Measurements from ENCODE around the gene ACOT9.
A peak's percentile ranks its signal among the peaks of the same experiment; 100 is the strongest.
"Not testable (repeated sequence)": the region's sequence is repeated elsewhere in the genome, so short reads cannot be mapped to it uniquely, and the experiment has no call there.

The ACOT9 gene

DNA sequence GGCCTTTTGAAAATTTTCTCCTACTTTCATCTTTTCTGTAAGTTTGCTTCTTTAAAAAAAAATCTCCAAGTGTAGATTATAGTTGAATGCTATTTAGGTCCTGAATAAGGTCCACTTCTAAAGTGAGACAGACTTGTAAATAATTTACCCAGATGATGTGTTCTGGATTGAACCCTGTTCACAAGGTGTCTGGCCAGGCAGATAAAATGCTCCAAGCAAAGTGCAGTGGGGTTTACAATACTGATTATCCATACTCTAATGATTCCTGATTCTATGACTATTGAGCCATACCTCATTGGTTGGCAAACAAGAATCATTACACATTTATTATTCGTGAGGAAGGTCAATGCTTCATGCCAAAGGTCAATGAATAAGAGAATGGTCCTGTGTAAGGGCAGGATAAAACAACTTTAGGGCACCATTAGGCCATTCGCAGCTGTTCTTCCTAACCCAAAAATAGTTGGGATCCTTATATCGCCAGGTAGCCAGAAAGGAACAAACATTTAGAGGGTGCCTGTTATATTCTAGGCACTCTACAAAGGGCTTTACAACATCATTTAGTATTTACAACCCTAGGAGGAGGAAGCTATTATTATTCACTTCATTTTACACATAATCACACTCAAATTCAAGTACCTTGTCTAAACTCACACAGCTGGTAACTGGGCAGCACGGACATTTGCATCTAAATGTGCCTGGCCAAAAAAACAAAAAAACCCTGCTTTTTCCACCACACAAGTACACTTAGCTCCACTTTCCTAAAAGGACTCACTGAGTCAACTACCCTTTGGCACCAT, 21.3 kb upstream of the ACOT9 start:
- DNase-seq, result no peak

DNA sequence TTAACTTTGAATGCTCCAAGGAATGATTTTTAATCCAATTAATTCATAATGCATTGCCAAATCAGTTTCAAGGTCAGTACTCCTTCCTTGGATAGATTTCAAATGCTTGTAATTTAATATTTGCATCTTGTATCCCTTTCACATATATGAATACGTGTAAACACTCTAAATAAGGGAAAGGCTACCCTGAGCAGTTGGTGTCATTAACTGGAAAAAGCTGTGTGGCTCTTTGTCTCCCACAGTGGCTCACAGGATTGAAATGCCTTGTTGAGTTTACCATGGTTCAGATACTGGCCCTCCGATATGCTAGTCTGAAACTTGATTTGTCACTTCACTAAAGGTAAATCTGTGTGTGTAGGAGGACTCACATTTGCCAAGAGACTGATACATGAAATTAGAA, 16.7 kb upstream of the ACOT9 start:
- no peak for DNase-seq

DNA sequence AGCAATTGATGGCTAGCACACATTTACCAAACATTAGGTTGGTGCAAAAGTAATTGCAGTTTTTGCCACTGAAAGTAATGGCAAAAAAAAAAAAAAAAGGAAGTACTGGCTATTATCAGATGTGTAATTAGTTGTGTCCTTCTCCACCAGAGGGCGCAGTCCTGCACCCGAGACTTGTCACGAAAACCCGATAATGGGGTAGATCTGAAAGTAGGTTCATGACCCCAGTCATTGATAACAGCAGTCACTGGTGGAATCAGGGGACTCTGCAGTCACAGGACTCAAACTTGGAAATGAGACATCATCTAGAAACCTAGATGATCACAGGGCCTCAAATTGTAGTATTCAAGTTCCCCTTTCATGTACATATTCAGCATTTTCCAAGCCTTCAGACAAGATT, 13.1 kb upstream of the ACOT9 start:
- peak; percentile 33 for DNase-seq

DNA sequence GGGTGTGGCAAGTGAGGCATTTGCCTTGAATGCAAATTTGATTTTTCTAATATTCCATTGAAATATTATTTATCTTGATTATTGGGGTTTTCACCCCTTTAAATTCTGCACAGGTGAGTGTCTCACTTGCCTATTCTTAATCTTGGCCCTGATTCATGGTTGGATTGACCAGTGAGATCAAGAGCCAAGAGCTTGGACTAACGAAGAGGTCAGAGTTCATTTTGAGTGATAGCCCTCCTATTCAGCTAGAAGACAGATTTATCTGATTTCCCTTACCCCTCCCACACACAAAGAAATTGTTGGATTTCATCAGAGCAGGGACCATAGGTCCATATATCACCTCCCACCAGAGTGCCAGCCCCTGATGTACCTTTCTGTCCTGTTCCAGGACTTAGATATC, 11.6 kb upstream of the ACOT9 start:
- DNase-seq, result no peak

DNA sequence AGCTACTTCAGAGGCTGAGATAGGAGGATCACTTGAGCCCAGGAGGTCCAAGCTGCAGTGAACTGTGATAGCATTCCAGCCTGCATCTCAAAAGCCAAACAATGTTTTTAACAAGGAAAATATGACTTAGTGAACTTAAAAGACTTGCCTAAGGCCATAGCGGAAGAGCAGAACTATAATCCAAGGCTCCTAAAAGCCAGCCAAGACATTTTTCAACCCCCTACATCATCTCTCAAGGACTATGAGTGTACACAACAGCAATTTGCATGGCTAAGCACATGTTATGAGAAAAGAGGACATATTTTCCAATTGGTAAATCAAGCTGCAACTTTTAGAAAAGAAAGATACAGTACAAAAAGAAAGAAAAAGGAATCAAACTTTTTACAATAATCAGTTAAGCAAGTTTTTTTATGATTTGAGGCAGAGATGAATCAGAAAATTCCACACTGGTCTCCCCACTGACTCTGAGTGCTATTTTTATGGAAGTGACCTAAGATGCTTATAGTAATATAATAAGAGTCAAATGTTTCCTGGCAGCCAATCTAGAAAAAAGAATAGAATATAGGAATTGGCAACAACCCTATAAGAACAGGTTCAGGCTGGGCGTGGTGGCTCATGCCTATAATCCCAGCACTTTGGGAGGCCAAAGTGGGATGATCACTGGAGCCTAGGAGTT, 9.8 kb upstream of the ACOT9 start:
- DNase-seq, result no peak

DNA sequence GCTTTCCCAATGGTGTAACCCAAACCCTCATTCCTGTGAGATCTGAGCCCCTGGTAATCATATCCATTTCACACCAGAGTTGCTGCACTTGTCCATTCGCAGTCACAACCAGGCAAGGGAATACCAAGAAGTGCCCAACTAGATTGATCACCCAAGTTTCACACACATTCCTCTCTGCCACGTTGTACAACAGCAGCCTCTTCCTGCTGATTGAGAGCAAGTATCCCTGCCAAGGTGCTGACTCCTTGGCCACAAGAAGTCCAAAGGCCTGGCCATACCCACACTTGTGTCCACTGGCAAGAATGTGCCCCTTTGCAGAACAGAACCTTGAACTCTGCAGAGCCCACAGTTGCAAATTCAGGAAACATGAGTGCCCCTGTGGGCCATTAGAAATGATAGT, 6.5 kb upstream of the ACOT9 start:
- DNase-seq, result no peak

DNA sequence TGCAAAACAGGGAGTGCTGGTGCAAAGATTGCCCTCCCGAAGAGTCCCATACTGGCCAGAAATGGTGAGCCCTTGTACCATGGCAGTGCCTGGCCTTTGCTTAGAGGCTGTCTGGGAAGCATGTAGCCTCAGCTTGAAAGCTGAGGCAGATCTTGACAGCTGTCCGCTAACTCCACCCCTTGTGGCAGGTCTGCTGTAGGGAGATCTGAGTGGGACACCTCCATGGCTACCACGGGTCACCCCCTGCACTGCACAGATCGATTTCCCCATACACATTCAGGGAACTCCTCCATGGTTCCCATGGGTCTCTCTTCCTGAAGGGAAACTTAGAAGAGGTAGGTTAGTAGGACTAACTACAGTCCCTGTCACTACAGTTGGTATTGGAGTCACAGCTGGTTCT, 6.1 kb upstream of the ACOT9 start:
- no peak for DNase-seq

DNA sequence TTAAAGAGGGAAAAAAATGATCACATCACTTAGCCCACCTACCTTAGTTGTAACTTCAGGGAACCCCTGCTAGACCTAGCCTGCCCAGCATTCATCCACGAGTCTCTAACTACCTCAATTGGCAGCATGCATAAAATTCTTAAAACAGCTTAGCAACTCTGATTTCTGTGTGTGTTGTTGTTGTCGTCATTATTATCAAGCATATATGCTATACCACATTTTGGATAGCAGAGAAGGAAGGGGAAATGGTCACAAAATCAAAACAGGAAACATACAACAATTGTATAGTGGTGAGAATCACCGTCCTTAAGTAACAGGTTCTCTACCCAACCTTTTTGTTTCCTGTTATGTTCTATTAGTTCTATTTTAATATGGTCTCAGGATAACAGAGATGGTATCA, 2.7 kb upstream of the ACOT9 start:
- no peak for DNase-seq

DNA sequence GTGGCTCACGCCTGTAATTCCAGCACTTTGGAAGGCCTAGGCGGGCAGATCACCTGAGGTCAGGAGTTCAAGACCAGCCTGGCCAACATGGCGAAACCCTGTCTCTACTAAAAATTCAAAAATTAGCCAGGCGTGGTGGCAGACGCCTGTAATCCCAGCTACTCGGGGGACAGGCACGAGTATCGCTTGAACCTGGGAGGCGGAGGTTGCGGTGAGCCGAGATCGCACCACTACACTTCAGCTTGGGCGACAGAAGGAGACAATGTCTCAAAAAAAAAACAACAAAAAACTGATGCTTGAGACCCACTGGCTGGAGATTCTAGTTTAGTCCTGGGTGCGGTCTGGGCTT, 521 bp upstream of the ACOT9 start:
- DNase-seq, result not testable (repeated sequence)

DNA sequence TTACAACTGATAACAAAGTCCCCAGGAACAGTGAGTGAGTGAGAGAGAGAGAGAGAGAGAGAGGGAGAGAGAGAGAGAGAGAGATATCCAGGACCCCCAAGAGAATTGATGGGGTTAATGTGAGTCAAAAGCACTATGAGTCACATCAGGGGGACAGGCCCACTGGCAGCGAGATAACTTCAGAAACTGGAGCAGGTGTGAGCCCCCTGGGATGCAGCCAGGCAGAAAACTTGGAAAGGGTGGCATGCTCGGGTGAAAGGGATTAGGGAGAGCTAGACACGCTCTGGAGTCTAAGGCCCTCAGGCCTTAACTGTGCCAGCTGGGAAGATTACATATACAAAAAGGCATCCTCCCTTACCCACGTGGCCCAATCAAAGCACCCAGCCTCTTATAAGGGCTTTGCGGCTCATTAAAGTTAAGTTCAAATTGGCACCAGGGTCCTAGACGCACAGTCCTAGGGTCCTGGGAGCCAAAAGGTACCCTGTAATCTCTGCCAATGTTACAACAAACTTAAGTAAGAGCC, 841 bp downstream of the ACOT9 start:
- no peak for DNase-seq

DNA sequence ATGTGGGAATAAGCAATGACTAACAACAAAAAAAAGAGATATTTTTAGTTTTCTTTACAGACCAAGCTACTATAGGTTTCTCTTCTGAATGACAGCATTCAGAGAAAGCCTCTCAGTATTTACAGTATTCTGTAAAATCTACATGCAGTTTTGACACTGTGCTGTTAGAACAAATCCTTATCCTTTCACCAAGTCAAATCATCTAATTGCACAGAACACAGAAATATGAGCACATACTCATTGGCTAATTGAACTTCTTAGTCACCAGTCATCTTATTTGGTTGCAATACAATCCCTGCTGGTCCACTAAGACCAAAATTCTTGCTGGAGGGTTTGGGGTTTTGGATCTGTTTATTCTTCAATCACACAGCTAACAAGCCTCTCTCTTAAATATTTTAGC, 5.7 kb downstream of the ACOT9 start:
- no peak for DNase-seq

DNA sequence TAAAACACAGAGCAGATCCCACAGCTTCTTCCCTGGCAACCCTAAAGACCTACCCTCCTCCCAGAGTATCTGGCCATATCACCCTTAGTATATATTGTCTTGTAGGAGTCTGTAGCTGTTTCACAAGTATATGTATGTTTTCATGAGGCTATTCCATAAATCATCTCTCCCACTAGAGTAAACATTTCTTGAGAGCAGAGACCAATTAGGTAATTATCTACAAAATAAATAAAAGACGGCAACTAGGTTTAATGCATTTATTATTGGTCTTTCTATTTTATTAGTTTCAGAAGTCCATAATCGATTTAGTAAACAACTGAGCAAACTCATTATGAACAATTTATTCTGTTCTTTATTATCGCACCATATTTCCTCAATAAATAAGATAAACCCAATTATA, 7.0 kb downstream of the ACOT9 start:
- no peak for DNase-seq

DNA sequence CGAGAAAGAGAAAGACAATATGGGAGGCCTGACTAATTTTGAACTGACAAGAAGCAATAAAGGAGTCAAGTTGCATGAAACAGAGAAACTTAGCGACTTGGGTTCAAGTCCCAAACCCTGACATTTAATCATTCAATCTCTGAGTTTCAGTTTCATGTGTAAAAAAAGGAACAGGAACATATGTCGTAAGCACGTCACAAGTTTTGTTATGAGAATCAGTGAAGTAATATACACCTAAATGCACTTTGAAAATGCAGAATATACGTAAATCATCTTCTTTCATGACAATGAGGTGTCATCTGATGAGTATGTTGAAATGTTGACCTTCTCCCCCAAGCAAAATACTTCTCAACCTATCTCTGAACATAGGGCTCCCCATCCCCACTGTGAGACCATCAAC, 10.4 kb downstream of the ACOT9 start:
- DNase-seq, result no peak

DNA sequence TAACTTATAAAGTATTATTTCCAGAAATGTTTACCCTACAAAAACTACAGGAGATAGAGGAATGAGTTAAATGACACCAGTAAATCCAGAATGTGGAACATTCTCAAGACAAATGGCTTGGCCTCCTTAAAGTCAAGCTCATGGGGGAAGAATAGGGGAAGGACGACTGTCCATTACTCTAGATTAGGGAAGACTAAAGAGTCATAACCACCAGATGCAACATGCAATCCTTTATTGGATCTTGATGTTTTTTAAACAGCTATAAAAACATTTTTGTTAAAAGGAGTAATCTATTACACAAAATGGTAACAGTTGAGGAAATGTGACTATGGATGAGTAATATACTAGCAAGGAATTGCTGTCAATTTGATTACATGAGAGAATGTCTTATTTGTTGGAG, 11.1 kb downstream of the ACOT9 start:
- DNase-seq, result no peak

DNA sequence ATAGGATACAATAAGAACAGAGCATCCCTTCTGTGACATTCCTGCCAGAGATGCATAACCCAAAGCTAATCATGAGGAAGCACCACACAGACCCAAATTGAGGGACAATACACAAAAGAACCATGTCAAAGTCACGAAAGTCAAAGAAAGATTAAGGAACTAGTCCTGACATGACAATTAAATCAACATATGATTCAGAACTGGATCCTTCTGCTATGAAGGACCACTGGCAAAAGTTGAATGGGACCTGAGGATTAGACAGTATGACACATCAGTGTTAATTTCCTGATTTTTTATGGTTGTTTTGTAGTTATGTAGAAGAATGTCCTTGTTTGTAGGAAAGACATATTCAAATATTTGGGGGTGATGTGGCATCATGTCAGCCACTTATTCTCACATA, 13.9 kb downstream of the ACOT9 start:
- DNase-seq, result no peak

DNA sequence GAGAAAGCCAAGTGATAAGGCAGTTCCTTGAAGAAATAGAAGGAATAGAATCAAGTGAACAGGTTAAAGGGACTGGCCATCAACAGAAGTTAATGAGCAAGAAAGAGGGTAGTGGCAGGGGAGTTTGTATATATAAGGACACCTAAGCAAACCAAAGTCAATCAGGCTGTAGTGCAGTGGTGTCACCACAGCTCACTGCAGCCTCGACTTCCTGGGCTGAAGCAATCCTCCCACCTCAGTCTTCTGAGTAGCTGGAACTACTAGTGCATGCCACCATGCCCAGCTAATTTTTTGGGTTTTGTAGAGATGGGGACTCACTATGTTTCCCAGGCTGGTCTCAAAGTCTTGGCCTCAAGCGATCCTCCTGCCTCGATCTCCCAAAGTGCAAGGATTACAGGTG, 15.9 kb downstream of the ACOT9 start:
- no peak for DNase-seq

DNA sequence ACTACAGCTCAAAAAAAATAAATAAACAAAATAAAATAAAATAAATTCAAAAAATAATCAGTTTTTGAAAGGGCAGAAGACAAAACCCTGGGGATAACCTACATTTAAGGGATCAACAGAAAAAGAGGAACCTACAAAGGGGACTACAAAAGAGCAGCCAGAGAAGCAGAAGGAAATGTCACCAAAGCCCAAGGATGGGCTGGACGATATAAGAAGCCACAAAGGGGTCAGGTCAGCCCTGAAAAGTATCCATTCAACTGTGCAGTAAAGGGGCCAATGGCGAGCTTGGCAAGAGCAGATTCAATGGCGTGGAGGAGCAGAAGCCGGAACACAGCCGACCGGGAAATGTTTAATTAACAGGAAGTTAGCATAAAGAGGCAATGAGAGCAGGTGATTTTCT, 16.9 kb downstream of the ACOT9 start:
- DNase-seq, result no peak

DNA sequence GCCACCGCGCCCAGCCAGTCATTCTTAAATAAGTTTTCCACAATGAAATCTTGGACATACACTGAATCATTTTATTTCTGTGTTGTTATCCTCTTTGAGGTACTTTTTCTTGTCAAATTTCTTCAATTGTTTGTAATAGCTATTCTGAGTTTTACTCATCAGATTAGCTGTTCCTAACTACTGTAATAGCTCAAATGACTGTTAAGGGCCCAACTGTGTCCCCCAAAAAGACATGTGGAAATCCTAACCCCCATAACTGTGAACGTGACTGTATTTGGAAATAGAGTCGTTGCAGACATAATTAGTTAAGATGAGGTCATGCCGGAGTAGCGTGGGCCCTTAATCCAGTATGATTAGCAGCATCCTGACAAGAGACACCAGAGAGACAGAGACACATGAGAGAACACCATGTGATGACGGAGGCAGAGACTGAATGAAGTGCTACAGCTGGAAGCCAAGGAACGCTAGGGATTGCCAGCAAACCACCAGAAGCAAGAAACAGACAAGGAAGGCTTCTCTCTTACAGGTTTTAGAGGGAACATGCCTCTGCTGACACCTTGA, 22.9 kb downstream of the ACOT9 start:
- DNase-seq, result no peak

DNA sequence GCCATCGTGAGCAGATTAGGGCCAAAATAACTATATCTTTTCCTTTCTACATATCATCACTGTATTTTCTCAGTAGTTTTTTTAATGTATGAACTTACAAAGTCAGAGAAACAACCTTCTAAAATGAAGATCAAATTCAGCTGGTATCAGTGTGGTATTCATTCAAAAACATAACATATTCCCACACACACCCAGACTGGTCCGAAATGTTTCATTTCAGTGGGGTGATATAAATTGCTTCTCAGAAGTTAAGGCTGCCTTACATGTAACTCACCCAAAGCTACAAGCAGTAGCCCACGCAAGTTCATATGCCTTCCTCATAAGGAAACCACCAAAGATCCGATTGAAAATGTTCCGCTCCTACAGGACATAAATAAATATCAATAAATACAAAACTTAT, 37.8 kb downstream of the ACOT9 start:
- no peak for DNase-seq

DNA sequence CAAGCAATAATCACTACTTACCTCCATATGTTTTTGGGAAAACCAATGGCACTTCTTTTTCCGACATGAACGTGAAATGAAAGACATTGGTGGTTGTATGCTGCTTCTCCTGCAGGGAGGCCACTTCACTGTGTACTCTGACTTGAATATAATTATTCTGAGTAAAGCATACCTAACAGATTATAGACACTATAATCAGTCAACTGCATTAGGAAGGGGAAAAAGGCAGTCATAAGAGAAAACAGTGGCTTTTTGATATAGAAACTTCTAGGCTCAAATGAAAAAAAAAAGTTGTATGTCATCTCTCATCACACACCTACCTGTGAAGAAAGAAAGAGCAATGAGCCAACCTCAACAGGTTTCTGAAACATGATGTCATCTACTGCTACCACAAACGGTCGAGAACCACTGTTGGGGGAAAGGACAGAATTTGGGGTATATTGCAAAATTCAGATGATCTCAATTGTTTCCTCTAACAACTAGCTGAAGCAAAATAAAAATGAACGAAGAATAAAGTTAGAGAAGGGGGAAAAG, 38.3 kb downstream of the ACOT9 start:
- no peak for DNase-seq

DNA sequence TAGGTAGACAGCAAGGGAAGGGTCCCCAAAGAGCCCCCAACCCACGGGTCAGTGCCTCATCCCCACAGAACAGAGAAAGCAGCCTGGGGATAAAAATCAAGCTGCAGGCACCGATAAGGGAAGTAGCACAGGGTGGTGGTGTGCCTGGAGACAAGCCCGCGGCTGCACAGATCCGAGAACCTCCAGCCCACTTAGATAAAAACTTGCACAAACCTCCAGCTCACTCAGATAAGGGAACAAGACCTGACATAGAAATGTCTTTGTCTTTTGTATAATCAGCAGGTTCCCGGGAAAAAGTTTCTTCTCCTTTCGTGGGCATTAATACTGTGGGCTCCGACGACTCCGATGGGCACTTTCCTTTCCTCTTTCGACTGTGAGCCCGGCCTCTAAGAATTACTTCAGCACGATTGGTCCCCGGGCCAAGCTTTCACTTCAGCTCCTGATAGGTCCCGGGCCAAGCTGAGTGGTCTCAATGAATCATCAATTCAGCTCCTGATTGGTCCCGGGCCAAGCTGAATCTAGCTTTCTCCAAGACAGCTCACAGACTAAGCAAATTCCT, 43.4 kb downstream of the ACOT9 start:
- no peak for DNase-seq

DNA sequence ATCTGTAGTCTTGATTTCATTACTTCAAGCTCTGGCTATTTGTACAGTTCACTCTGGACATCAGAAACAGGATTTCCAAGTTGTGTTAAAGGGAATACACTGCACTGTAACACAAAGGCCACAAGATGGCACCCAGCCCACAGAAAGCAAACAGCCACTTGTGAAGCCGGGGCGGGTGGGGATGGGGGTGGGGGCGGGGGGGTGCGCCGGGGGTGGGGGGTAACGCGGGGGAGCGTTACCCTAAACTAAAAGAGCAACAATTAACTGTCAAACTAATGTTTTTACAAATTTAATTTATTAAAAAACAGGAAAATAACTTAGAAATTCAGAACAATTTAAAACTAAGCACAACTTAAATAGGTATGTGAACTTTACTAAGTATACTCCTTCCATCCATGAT, 48.5 kb downstream of the ACOT9 start:
- no peak for DNase-seq

DNA sequence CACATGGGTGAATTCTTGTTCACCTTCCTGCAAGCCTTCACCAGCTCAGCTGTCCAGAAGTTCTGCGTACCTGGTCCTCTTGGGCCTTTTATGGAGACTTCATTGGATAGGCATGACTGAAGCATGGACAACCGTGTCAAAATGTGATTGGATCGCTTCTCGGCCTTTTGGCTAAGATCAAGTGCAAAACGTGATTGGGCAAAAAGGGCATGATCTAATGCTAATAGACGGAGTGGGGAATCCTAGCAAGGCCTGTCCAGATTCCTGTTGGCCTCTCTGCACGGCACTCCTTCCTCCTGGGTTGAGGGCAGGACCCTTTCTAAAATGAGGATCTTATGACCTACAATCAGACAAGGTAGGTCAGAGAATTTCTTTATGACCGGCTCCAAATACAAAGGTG, 50.9 kb downstream of the ACOT9 start:
- DNase-seq, result no peak

DNA sequence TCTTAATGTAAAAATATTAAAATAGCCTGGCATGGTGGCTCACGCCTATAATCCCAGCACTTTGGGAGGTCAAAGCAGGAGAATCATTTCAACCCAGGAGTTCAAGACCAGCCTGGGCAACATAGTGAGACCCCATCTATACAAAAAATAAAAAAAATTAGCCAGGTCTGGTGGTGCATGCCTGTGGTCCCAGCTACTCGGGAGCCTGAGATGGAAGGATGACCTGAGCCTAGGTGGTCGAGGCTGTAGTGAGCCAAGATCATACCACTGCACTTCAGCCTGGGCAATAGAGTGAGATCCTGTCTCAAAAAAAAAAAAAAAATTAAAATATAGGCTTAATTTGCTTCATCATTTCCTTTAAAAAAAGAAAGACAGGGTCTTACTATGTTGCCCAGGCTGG, 66.6 kb downstream of the ACOT9 start:
- DNase-seq, result not testable (repeated sequence)
